IMR-90 (cell line): Measurements from ENCODE around the gene DEUP1. TPM values are rescaled to one million over a fixed set of nuclear protein-coding genes. Genes with fewer than 3 reads are reported as not detected.

Source experiments
- ATAC-seq: fragments of 200-7000 bp; cut with Tn5 transposase; 2 replicates; pipeline ENCODE4 v1.9.1; 2020; ENCODE audit warnings: low read depth, mild to moderate bottlenecking, moderate library complexity
- BruUV-seq: library from RNA; stranded (reverse); fragments of 400-500 nt; replicated peaks from 2 replicates; lab custom pipeline; 2021; lab: Mats Ljungman, UMichigan
- CTCF ChIA-PET: fragments of 300-600 bp; formaldehyde crosslinking; extraction: SDS; loops from one replicate; lab custom pipeline; 2021; ENCODE audit warnings: antibody characterized with exemption; lab: Yijun Ruan, JAX
- POLR2A ChIA-PET: fragments of 300-600 bp; sonication (Branson Sonifier 250); formaldehyde crosslinking; loops from one replicate; lab custom pipeline; 2022; ENCODE audit warnings: antibody characterized with exemption; ENCODE audit not compliant: unreplicated experiment; lab: Charles Lee
- DNase-seq: peaks from one replicate; pipeline ENCODE4 v3.0.0; 2013
- H2AFZ ChIP-seq: replicated peaks from 2 replicates; pipeline ENCODE3; 2013; ENCODE audit warnings: low read length, mild to moderate bottlenecking; ENCODE audit not compliant: poor library complexity
- H2AK5ac ChIP-seq: 2 replicates; pipeline ENCODE4 v1.6.1; 2013; ENCODE audit warnings: low read depth, low read length, inconsistent platforms
- H2AK9ac ChIP-seq: replicated peaks from 2 replicates; pipeline ENCODE3; 2013; ENCODE audit warnings: mild to moderate bottlenecking, low read depth, low read length, moderate library complexity; ENCODE audit not compliant: poor library complexity
- H2BK120ac ChIP-seq: 2 replicates; pipeline ENCODE4 v1.6.1; 2013; ENCODE audit warnings: low read depth, low read length, inconsistent platforms
- H2BK15ac ChIP-seq: 3 replicates; pipeline ENCODE4 v1.6.1; 2013; ENCODE audit warnings: low read depth, low read length, inconsistent platforms
- H2BK20ac ChIP-seq: 2 replicates; pipeline ENCODE4 v1.6.1; 2013; ENCODE audit warnings: low read depth, mild to moderate bottlenecking, inconsistent platforms, low read length, moderate library complexity
- H2BK5ac ChIP-seq: 2 replicates; pipeline ENCODE4 v1.6.1; 2013; ENCODE audit warnings: mild to moderate bottlenecking, low read depth, low read length, inconsistent platforms; ENCODE audit not compliant: poor library complexity, severe bottlenecking
- H3K14ac ChIP-seq: replicated peaks from 2 replicates; pipeline ENCODE4 v1.6.1; 2013; ENCODE audit warnings: low read depth, low read length, inconsistent platforms
- H3K18ac ChIP-seq: 2 replicates; pipeline ENCODE4 v1.6.1; 2013; ENCODE audit warnings: low read depth, low read length, control low read depth
- H3K23ac ChIP-seq: 2 replicates; pipeline ENCODE4 v1.6.1; 2013; ENCODE audit warnings: low read depth, low read length, inconsistent platforms
- H3K27ac ChIP-seq: 2 replicates; pipeline ENCODE4 v1.5.1; 2013; ENCODE audit warnings: mild to moderate bottlenecking, control low read depth, low read length; ENCODE audit not compliant: insufficient read depth
- H3K27me3 ChIP-seq: 2 replicates; pipeline ENCODE4 v1.6.1; 2013; ENCODE audit warnings: low read length; ENCODE audit not compliant: control insufficient read depth, insufficient read depth
- H3K36me3 ChIP-seq: 2 replicates; pipeline ENCODE4 v1.6.1; 2013; ENCODE audit warnings: low read length, mixed read lengths; ENCODE audit not compliant: control insufficient read depth, insufficient read depth
- H3K4ac ChIP-seq: 2 replicates; pipeline ENCODE4 v1.6.1; 2013; ENCODE audit warnings: low read depth, low read length, inconsistent platforms
- H3K4me1 ChIP-seq: 2 replicates; pipeline ENCODE4 v1.6.1; 2013; ENCODE audit warnings: low read length, mixed read lengths; ENCODE audit not compliant: control insufficient read depth, insufficient read depth
- H3K4me2 ChIP-seq: 2 replicates; pipeline ENCODE4 v1.6.1; 2013; ENCODE audit warnings: low read depth, mild to moderate bottlenecking, control low read depth, low read length, moderate library complexity
- H3K4me3 ChIP-seq: 2 replicates; pipeline ENCODE4 v1.5.1; 2013; ENCODE audit warnings: low read depth, mild to moderate bottlenecking, control low read depth, low read length, moderate library complexity; ENCODE audit not compliant: insufficient read depth
- H3K56ac ChIP-seq: 2 replicates; pipeline ENCODE4 v1.6.1; 2013; ENCODE audit warnings: low read length, inconsistent platforms; ENCODE audit not compliant: insufficient read depth; ENCODE audit errors: extremely low read depth
- H3K79me1 ChIP-seq, 2 experiments: 2 replicates each; pipeline ENCODE4 v1.6.1; 2013; ENCODE audit warnings: low read length in 2 of 2, inconsistent platforms in 1 of 2, low read depth in 1 of 2
- H3K9ac ChIP-seq: 2 replicates; pipeline ENCODE4 v1.6.1; 2013; ENCODE audit warnings: low read depth, low read length, control low read depth
- H3K9me1 ChIP-seq: 2 replicates; pipeline ENCODE4 v1.6.1; 2013; ENCODE audit warnings: low read length, inconsistent platforms; ENCODE audit not compliant: insufficient read depth
- H3K9me3 ChIP-seq: 2 replicates; pipeline ENCODE4 v1.6.1; 2013; ENCODE audit warnings: low read length; ENCODE audit not compliant: control insufficient read depth, insufficient read depth
- H4K20me1 ChIP-seq: 2 replicates; pipeline ENCODE4 v1.6.1; 2013; ENCODE audit warnings: low read length, inconsistent platforms; ENCODE audit not compliant: insufficient read depth
- H4K5ac ChIP-seq: 2 replicates; pipeline ENCODE4 v1.6.1; 2013; ENCODE audit warnings: mild to moderate bottlenecking, low read depth, low read length, control low read depth
- H4K8ac ChIP-seq, 2 experiments: 2 replicates each; pipeline ENCODE4 v1.6.1; 2013; ENCODE audit warnings: low read depth in 2 of 2, low read length in 2 of 2, control low read depth in 1 of 2, inconsistent platforms in 1 of 2
- H4K91ac ChIP-seq: 2 replicates; pipeline ENCODE4 v1.6.1; 2013; ENCODE audit warnings: low read depth, low read length, inconsistent platforms; ENCODE audit not compliant: insufficient read depth
- BHLHE40 ChIP-seq: fragments of 150-350 bp; IDR thresholded peaks from 2 replicates; pipeline ENCODE4 v1.6.1; 2016; ENCODE audit warnings: mild to moderate bottlenecking, low read depth, low read length
- CHD1 ChIP-seq: IDR thresholded peaks from 2 replicates; pipeline ENCODE4 v1.6.1; 2012; ENCODE audit warnings: low read depth, low read length, improper control_type of control experiment
- ELK1 ChIP-seq: fragments of 150-350 bp; IDR thresholded peaks from 2 replicates; pipeline ENCODE4 v1.6.1; 2016; ENCODE audit warnings: low read depth, mild to moderate bottlenecking, low read length, moderate library complexity, borderline replicate concordance
- FOS ChIP-seq: fragments of 150-350 bp; IDR thresholded peaks from 2 replicates; pipeline ENCODE4 v1.6.1; 2016; ENCODE audit warnings: low read depth, low read length
- MAFK ChIP-seq: IDR thresholded peaks from 2 replicates; pipeline ENCODE4 v1.6.1; 2012; ENCODE audit warnings: low read depth, low read length, improper control_type of control experiment
- MAZ ChIP-seq: IDR thresholded peaks from 2 replicates; pipeline ENCODE4 v1.6.1; 2012; ENCODE audit warnings: low read depth, mild to moderate bottlenecking, low read length, improper control_type of control experiment, moderate library complexity, borderline replicate concordance
- MXI1 ChIP-seq: IDR thresholded peaks from 2 replicates; pipeline ENCODE4 v1.6.1; 2012; ENCODE audit warnings: low read depth, mild to moderate bottlenecking, low read length, moderate library complexity, borderline replicate concordance
- NFE2L2 ChIP-seq: fragments of 150-350 bp; IDR thresholded peaks from 2 replicates; pipeline ENCODE4 v1.6.1; 2016; ENCODE audit warnings: low read depth, mild to moderate bottlenecking, low read length
- POLR2A ChIP-seq: IDR thresholded peaks from 2 replicates; pipeline ENCODE4 v1.6.1; 2012; ENCODE audit warnings: mild to moderate bottlenecking, low read depth, low read length
- RCOR1 ChIP-seq: IDR thresholded peaks from 2 replicates; pipeline ENCODE4 v1.6.1; 2012; ENCODE audit warnings: mild to moderate bottlenecking, low read length, improper control_type of control experiment; ENCODE audit not compliant: insufficient replicate concordance
- WGBS, 2 experiments: methylation state at CpG; one replicate each; pipeline versions ENCODE4 v1.1.5 to v1.1.7; 2013; ENCODE audit warnings: missing lambda C conversion rate in 2 of 2; ENCODE audit not compliant: insufficient read length in 1 of 2; ENCODE audit errors: extremely low coverage in 2 of 2; 5-methylcytosine and 5-hydroxymethylcytosine counted together
- dilution Hi-C: fragments of 300-500 bp; cut with HindIII; formaldehyde crosslinking; loops from one replicate; pipeline ENCODE4 v1.14.3; 2018; ENCODE audit warnings: low sequenced_read_pairs; ENCODE audit not compliant: unreplicated experiment
- in situ Hi-C: fragments of 300-500 bp; cut with MboI; formaldehyde crosslinking; loops from 3 replicates; pipeline ENCODE4 v1.14.3; 2019; ENCODE audit warnings: low sequenced_read_pairs, inconsistent platforms, mixed read lengths
- intact Hi-C: fragments of 100-400 bp; cut with micrococcal nuclease; formaldehyde crosslinking; loops from 2 replicates; pipeline ENCODE4 v1.10.0; 2022
- polyA plus RNA-seq, 3 experiments: library from polyadenylated mRNA; depleted of rRNA; stranded (reverse); fragments of >200 nt; gene quantifications; 2 replicates each; pipeline ENCODE4 v1.2.3, GENCODE V29; 2012; ENCODE audit warnings: low replicate concordance in 1 of 3
- total RNA-seq: library from RNA; depleted of rRNA; stranded (reverse); fragments of >200 nt; gene quantifications from 2 replicates; pipeline ENCODE4 v1.2.3, GENCODE V29; 2012
- TF ChIP-seq, protein P1 (sequence below): fragments of 150-350 bp; IDR thresholded peaks from 2 replicates; pipeline ENCODE4 v1.6.1; 2017; ENCODE audit warnings: mild to moderate bottlenecking, antibody characterized with exemption, low read length, low read depth

DEUP1 gene
- total and polyA plus RNA-seq, 2 of the 4 experiments (the other 2 are of a cell fraction): not detected

- H3K4ac ChIP-seq: no peak overlapping the region
- no peak overlapping the region for H3K4me3 ChIP-seq
- H4K8ac ChIP-seq: no peak overlapping the region
- H2AK5ac ChIP-seq: no peak overlapping the region
- in situ Hi-C loops: no loop called here
- H4K20me1 ChIP-seq: no peaks in the 10 kb centered on the region; the same call in 1 of the 2 replicates
- ChIA-PET CTCF (no interaction called here), POLR2A (no interaction called here)
- H3K56ac ChIP-seq: no peak overlapping the region
- H2BK5ac ChIP-seq: no peak overlapping the region
- no peak overlapping the region for H3K27ac ChIP-seq
- H3K9me3 ChIP-seq: no peaks in the 10 kb centered on the region; the same call in 1 of the 2 replicates
- H2AK9ac ChIP-seq: no peak overlapping the region
- H2AFZ ChIP-seq: no peak overlapping the region
- no peak overlapping the region for H2BK20ac ChIP-seq
- no peak overlapping the region for H3K4me2 ChIP-seq
- no peak overlapping the region for H4K91ac ChIP-seq
- peaks cover 6% of the 10 kb centered on the region for H3K4me1 ChIP-seq
- peak; percentile 47 for ATAC-seq
- no peaks in the 10 kb centered on the region for H3K79me1 ChIP-seq
- H2BK120ac ChIP-seq: no peak overlapping the region
- no peaks in the 10 kb centered on the region for H3K27me3 ChIP-seq
- H3K36me3 ChIP-seq: no peaks in the 10 kb centered on the region
- H3K9me1 ChIP-seq: peaks cover 7% of the 10 kb centered on the region; the same call in 1 of the 2 replicates
- H3K9ac ChIP-seq: no peak overlapping the region
- no peak overlapping the region for H3K14ac ChIP-seq
- no peak overlapping the region for H4K5ac ChIP-seq
- no peak overlapping the region for H3K23ac ChIP-seq
- WGBS, 2 experiments: 84% methylated on average over 4 of the region's 11 CpGs; no CpG with 5 or more reads in 1 of the 2 experiments
- H3K18ac ChIP-seq: no peak overlapping the region
- DNase-seq: peak; percentile 11
- BruUV-seq: no TSS peak
- no peak overlapping the region for H2BK15ac ChIP-seq
- no peak for TF ChIP-seq MAZ
- no peak for TF ChIP-seq BHLHE40
- no peak for TF ChIP-seq POLR2A
- TF ChIP-seq ELK1: no peak
- TF ChIP-seq CHD1: no peak
- TF ChIP-seq NFE2L2: no peak
- no peak for TF ChIP-seq MXI1
- TF ChIP-seq, protein P1, sequence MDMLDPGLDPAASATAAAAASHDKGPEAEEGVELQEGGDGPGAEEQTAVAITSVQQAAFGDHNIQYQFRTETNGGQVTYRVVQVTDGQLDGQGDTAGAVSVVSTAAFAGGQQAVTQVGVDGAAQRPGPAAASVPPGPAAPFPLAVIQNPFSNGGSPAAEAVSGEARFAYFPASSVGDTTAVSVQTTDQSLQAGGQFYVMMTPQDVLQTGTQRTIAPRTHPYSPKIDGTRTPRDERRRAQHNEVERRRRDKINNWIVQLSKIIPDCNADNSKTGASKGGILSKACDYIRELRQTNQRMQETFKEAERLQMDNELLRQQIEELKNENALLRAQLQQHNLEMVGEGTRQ: no peak
- TF ChIP-seq FOS: no peak
- no peak for TF ChIP-seq MAFK
- no peak for TF ChIP-seq RCOR1
- intact Hi-C loops: no loop called here
- dilution Hi-C loops: no loop called here
These were observed 147.2 kb downstream of the DEUP1 start for GRCh38 chr11:93477684-93478234.
